HG02973 (cell line): ENCODE measurements around the gene RAB4B.
"Not testable (repeated sequence)": the region's sequence is repeated elsewhere in the genome, so short reads cannot be mapped to it uniquely, and the experiment has no call there.

ENCODE experiments used
- ATAC-seq: cut with Tn5 transposase; IDR thresholded peaks from one replicate; pipeline ENCODE4 v1.9.1; 2021; ENCODE audit warnings: moderate library complexity; ENCODE audit not compliant: unreplicated experiment

The RAB4B gene

DNA sequence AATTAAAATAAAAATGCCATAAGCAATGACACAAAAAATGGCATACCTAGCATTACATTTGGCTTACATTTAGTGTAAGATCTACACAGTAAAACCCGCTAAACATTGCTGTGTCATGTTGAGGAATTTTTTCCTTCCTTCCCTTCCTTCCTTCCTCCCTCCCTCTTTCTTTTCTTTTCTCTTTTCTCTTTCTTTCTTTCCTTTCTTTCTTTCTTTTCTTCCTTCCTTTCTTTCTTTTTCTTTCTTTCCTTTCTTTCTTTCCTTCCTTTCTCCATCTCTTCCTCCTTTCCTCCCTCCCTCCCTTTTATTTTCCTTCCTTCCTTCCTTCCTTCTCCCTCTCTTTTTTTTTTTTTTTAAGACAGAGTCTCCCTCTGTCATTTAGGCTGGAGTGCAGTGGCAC lies 60.4 kb downstream of the RAB4B start:
- ATAC-seq = not testable (repeated sequence)

DNA sequence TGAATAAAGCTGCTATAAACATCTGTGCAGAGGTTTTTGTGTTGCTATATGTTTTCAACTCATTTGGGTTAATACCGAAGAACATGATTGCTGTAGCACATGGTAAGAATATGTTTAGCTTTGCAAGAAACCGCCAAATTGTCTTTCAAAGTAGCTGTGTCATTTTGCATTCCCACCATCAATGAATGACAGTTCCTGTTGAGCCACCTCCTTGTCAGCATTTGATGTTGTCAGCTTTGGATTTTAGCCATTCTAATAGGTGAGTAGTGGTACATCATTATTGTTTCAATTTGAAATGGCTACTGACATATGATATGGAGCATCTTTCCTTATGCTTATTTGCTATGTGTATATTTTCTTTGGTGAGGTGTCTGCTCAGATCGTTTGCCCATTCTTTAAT lies 64.0 kb downstream of the RAB4B start:
- ATAC-seq = not testable (repeated sequence)

DNA sequence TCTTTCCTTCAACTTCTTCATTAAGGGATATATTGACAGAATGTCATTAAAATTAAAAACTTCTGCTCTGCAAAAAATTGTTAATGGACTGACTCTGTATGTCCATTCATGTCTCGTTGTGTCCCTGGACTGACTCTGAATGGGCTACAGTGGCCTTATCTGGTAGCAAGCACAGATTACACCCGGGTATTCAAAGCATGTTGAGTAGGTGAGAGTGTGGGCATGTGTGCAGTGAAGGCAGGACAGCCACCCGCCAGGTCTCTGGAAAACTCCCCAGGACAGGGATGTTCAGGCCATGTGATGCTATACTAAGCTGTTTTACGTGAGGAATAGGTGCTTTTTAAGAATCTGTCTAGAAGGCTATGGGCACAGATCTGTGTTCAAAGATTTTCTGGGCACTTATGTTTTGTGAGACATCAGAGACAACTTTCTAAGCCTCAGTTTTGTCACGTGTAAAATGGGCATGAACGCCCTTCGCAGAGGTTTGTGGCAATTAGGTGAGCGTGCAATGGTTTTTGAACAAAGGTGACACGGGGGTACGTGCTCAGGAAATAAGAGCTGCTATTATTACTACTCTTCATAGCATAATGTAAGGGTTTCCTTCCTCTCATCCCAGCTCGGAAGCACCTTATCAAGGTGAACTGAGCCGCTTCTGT lies 65.1 kb downstream of the RAB4B start:
- not testable (repeated sequence) for ATAC-seq

DNA sequence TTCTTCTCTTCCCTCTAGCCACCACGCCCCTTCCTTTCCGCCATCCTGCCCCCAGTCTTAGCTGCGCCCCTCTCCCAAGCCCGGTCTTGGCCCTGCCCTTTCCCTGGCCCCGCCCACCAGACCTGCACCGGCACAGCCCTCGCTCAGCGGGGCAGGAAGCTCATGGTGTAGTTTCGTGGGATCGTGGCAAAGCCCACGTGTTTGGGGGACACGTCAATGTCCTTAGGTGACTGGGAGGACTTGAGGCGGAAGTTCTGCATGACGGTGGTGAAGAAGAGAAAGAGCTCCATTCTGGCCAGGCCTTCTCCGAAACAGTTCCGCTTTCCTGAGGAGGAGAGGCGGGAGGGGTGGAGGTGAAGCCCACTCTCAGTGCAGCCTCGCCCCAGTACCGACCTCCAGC lies 65.6 kb downstream of the RAB4B start:
- not testable (repeated sequence) for ATAC-seq
